Germinal center (tissue), 1 donor: Measurements from ENCODE around the gene ZNF281.
A peak's percentile ranks its signal among the peaks of the same experiment; 100 is the strongest.
"Not testable (repeated sequence)": the region's sequence is repeated elsewhere in the genome, so short reads cannot be mapped to it uniquely, and the experiment has no call there.

Experiments
- DNase-seq: peaks from one replicate; pipeline ENCODE4 v3.0.0; 2012; ENCODE audit warnings: mixed read lengths, low spot score

Gene ZNF281, protein sequence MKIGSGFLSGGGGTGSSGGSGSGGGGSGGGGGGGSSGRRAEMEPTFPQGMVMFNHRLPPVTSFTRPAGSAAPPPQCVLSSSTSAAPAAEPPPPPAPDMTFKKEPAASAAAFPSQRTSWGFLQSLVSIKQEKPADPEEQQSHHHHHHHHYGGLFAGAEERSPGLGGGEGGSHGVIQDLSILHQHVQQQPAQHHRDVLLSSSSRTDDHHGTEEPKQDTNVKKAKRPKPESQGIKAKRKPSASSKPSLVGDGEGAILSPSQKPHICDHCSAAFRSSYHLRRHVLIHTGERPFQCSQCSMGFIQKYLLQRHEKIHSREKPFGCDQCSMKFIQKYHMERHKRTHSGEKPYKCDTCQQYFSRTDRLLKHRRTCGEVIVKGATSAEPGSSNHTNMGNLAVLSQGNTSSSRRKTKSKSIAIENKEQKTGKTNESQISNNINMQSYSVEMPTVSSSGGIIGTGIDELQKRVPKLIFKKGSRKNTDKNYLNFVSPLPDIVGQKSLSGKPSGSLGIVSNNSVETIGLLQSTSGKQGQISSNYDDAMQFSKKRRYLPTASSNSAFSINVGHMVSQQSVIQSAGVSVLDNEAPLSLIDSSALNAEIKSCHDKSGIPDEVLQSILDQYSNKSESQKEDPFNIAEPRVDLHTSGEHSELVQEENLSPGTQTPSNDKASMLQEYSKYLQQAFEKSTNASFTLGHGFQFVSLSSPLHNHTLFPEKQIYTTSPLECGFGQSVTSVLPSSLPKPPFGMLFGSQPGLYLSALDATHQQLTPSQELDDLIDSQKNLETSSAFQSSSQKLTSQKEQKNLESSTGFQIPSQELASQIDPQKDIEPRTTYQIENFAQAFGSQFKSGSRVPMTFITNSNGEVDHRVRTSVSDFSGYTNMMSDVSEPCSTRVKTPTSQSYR

DNA sequence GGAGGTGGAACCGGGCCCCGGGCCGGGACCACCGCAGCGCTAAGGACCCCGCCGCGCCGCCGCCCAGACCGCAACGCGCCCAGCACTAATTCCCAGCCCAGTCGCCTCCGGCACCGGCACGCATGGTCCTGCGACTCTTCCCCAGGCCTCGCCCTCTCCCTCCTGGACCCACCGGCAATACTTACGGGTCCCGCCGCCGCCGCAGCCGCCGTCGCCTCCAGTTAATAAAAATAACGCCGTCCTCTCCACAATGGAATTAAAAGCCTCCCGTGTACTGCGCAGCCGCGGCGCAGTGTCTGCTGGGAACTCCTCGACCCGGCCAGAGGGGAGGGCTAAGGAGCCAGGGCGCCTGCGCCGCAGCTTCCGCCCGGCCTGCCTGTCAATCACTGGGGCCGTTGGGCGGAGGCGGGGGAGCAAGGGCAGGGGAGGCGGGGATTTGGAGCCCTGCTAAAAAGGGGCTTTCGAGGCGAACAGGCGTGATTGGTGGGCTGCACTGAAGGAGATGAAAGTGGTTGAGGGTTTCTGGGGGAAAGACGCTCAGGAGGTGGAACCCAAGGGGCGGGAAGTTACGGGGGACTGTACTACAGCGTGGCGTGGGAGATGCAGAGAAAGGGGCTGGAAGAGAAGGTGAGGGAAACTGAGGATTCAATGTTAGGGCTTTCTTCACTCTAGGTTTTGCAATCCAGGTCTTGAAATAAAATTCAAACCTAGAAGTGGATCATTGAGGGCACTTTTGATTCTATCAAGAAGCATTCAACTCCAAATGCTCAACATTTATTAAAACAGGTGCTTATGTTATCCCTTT, at the start of gene ZNF281:
TSS of gene ZNF281 (minus strand) at position 276 of the 805 bp plus-strand sequence. CDS start 331 bp downstream, outside the sequence.
- DNase-seq = peak; percentile 98

DNA sequence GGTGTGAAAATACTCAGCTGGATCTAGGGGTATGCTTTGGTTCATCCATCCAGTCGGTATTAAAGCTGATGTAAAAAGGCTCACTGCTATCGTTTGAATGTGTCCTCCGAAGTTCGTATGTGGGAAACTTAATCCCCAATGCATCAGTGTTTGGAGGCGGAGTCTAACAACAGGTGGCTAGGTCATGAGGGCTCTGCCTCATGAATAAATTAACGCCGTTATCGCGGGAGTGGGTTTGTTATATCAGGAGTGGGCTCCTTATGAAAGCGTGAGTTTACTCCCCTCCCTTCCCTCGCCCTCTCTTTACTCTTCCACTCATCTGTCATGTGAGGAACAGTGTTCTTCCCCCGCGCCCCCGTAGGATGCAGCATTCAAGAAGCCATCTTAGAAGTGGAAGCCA, 48.9 kb upstream of the ZNF281 start:
- DNase-seq = no peak

DNA sequence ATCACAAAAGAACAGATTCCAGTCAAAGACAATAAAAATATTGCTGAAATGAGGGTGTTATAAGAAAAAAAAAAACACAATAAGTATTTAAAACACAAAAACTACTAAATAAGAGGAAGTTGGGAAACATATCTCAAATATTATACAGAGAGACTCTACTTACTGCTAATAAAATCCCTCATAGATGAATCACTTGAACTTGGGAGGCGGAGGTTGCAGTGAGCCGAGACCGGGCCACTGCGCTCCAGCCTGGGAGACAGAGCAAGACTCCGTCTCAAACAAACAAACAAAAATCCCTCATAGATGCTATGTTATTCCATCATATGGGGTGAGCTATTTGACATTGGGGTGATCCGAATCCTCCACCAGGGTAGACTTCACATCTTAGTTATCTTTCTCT, 48.0 kb upstream of the ZNF281 start:
- DNase-seq = no peak

DNA sequence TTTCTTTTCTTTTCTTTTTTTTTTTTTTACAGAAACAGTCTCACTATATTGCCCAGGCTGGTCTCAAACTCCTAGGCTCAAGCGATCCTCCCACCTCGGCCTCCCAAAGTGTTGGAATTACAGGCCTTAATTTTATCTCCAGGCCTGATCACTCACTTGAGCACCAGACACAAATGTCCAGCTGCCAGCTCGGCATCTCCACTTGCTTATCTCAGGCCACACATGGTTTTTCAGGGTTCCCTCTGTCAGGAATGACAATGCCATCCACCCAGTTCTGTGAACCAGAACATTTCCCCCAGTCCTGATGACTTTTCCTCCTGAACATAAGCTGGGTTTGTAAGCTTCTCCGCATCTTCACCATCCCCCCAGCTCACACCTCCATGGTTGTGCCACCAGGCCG, 44.6 kb upstream of the ZNF281 start:
- no peak for DNase-seq

DNA sequence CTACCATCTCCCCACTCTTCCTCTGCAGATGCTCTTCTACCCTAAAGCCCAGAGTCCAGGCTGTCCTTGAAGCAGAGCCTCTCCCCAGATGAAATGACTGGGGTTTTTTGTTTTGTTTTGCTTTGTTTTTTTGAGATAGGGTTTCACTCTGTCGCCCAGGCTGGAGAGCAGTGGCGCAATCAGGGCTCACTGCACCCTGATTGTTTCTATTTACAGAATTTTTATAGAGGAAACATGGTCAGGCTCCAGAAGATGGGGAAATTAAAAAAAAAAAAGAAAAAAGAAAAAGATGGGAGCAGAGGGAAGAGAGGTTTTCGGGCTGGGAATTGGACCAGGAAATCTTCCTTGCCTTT, 43.7 kb upstream of the ZNF281 start:
- no peak for DNase-seq

DNA sequence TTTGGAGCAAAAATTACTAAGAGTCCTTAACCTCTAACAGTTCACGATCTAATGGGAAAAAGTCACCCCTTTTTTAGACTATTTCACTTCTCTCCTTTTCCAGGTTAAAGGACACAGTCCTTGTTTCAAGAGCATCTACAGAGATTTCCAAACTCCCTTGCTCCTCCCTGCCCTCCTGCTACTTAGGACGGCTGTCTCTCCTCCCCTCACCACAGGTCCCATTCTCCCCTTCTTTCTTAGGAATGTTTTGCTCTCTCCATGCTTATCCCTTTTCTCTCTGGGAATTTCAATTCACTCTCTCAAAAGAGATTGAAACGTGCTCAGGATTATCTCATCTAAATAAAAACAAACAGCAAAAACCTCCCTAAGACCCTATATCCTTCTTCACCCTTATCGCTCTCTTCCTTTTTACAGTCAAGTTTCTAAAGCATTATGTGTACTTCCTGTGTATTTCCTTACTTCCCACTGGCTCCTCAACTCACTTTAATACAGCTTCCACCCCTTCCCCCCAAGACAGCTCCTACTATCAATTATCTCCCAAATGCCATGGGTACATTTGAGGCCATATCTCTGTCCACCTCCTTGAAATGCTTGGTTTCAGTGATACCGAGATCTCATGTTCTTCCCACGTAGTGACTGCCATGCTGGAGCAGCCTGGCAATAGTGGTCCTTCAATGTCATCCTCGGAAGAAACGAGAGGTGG, 43.2 kb upstream of the ZNF281 start:
- DNase-seq = no peak

DNA sequence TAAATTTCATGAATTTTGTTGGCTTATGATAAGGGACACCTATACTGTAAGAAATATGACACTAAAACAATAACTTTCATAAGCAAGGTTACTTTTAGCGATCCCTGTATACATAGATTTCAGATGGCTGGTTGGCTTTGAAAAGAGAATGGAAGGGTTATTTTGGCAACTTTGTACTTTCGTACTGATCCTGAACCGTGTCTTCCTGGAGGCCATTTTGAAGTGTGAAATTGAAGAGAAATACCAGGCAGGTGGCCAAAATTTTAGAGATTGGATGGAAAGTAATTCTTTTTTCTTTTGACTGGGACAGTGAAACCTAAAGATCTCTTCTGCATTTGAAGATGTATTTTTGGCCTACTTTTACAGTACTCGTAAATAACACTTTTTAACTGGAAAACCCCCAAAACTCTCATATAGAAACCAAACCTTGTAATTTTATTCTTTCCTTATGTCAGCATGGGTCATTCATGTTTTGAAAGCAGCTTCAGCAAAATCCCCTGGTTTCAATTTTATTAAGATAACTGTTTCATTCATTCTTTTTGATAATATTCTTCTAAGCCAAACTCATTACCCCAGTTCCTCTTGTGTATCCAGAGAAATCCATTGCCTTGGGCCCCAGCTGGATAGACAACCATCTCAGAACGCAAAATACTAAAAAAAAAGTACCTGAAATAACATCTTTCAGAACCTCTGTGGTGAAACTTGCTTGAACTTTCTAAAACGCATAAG, 38.4 kb upstream of the ZNF281 start:
- no peak for DNase-seq

DNA sequence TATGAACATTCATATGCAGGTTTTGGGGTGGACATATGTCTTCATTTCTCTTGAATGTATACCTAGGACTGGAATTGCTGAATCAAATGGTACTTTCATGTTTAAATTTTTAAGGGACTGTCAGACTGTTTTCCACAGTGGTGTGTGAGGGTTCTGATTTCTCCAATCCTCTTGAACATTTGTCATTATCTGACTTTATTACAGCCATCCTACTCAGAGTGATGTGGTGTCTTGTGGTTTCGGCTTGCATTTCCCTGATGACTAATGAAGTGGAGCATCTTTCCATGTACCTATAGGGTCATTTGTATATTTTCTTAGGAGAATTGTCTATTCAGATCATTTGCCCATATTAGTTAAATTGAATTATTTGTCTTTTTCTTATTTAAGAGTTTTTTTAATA, 35.4 kb upstream of the ZNF281 start:
- no peak for DNase-seq

DNA sequence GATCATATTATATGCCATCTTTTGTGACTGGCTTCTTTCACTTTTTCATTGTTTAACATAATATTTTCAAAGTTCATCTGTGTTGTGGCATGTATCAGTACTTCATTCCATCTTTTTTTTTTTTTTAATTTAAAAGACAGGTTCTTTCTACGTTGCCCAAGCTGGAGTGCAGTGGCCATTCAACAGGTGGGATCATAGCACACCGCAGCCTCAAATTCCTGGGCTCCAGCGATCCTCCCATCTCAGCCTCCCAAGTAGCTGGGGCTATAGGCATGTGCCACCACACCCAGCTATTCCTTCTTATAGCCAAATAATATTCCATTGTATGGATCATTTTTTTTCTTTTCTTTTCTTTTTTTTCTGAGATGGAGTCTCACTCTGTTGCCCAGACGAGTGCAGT, 34.6 kb upstream of the ZNF281 start:
- no peak for DNase-seq

DNA sequence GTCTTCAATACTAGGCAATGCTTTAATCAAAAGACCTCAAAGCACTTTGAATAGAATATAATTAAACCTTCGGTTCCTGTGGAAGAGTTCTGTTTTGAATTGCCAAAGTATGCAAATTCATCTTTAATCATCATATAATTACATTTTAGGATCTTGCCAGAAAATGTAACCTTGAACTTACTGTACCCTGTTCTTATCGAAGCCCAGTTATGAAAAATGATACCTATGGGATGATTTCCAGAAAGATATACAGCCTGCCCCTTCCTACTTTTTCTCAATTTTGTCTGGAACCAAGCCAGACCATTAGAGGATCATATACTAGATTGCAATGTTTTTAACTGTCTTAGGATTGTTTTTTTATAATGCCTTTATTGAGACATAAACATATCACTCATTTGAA, 34.0 kb upstream of the ZNF281 start:
- no peak for DNase-seq

DNA sequence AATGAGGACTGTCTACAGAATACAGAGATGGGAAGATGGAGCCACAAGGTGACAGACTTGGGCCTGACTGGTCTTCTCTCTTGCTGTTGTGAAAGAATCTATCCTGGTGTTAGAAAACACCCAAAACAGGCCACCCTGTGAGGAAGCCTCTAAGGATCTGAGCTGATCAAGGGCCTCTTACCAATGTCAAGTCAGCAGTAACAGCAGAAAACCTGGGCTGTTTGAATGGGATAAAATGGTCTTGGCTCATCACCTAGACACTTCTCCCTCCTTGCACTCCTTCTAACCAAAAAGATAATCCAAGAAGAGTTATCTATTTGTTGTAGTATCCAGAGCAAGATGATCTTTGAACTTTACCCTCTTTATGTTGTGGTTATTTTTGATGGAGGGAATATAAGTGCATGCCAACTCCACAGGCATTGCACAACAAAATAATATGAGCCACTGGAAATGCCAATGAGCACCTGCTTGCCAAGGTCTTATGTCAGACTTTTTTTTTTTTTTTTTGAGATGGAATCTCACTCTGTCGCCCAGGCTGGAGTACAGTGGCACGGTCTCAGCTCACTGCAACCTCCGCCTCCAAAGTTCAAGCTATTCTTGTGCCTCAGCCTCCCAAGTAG, 32.8 kb upstream of the ZNF281 start:
- DNase-seq = no peak

DNA sequence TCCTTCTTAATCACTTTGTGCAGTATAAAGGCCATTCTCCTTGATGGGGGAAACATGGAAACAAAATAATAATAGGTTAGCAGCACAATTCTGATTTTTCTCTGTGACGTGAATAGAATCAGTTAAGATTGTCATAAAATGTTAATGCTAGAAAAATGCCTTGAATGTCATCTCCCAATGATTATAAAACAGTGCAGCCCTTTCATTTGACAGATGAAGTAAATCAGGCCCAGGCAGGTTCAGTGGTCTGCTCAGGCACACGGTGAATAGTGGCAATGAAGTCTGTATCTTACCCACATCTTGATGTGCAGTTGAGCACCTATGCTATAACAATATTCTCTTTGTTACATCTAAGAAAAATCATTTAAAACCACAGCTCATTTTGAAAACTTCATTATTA, 32.2 kb upstream of the ZNF281 start:
- DNase-seq = no peak

DNA sequence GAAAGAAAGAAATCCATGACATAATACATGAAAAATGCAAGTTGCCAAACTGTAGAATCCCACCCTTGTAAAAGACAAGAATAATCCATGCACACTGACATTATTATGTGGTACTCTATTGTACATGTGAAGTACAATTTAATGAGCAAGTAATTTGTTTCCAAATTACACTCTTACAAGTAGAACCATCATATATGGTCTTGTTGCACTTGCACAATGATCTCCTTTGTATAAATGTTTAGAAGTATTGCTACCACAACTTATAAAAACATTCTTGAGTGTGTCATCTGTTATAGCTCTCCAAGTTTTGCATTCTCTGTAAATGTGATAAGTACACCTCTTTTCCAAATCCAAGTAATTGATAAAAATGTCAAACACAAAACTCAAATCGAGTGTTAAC, 29.1 kb upstream of the ZNF281 start:
- DNase-seq = no peak

DNA sequence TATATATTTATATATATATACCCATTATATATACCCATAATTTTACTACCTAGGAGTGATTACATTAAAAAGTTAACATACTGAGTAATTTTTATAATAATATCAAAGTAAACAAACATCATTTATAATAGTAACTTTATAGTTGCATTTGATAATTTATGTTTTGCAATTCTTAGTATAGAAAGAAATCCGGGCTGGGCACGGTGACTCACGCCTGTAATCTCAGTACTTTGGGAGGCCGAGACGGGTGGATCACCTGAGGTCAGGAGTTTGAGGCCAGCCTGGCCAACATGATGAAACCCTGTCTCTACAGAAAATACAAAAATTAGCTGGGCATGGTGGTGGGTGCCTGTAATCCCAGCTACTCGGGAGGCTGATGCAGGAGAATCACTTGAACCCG, 28.6 kb upstream of the ZNF281 start:
- DNase-seq = not testable (repeated sequence)

DNA sequence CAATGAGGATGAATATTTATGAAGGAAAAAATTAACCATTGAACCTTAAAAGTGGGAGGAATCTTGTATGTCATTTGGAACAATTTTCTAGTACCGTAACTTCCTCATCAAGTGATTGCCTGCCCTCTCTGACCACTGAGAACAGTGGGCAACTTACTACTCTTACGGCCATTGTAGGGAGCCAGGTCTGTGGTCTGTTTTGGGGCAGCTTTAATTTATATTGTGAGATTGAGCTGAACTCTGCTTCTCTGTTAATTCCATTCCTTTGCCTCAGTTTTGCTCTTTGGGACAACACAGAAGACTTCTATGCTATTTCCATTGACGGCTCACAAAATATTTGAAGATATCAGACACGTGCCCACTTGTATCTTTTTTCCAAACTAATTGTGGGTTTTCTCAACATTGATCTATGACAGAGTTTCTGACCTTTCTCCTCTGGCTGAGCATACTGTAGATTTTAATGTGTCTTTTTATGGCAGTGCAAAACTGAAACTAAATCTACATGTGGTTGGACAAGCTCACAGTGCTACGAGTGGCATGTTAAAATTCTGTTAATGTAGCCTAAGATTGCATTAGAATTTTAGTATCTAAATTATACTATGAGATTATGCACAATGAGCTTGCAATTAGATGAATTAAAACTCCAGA, 27.8 kb upstream of the ZNF281 start:
- DNase-seq = no peak

DNA sequence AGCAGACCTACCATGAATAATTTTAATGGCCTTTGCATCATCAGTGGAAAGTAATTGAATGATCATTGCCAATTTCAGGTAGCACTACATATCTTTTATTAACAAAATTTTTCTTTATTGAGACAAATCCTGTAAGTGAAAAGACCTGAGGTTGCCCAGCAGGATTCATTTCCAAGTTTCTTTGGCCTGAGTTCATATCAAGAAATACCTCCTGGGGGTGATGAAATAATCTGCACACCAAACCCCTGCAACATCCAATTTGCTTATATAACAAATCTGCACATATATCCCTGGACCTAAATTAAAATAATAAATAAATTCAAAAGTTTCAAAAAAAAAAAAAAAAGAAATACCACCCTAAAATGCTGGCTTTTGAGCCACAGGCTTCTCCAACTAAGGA, 27.3 kb upstream of the ZNF281 start:
- DNase-seq = no peak

DNA sequence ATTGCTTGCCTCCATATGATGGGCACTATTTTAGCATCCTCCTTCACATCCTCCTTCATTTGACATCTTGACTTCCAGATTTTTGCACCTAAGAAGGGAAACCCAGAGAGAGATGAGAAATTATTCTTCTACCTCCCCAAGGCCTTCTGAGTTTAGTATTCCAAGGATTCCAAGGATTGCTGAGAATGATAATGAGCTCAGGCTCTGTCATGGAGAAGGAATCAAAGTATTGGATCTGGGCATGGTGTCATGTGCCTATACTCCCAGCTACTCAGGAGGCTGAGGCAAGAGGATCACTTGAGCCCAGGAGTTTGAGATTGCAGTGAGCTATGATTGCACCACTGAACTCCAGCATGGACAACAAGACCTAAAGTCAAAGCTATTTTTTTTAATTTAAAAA, 26.6 kb upstream of the ZNF281 start:
- no peak for DNase-seq

DNA sequence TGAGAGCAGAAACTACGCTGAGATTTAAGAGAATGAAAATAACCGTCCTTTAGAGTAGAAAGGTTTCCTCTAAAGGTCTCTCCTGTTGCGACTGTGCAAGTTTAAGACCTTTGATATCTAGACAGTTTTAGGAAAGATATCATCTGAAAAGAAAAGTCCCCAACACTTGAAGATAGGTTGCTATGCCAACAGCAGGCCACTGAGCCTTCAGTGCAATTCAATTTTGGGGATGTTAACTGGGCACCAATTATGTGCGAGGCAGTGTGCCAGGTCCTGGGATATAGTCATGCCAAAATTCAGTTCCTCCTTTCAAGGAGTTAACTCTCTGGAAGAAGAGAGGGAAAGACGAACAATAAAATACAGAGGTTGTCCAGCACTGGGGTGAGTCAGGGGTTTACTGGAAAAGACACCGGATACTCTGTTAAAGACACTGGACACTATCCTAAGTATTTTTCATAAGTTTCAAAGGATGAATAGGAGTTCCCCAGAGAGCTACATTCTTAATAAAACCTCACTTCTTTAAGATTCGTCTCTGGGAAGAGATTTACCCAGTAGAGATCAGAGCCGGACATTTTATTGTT, 25.5 kb upstream of the ZNF281 start:
- no peak for DNase-seq

DNA sequence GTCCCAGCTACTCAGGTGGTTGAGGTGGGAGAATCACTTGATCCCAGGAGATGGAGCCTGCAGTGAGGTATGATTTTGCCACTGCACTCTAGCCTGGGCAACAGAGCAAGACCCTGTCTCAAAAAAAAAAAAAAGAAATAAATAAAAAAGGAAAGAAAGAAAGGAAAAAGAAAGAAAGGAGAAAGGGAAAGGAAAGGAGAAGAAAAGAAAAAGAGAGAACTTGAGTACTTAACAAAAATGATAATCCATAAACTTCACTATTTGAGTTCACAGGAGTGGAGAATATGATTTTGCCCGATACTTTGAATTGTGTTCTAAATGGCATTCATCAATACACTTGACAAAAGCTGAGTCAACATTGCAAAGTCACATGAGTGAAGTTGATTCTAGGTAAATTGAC, 23.8 kb upstream of the ZNF281 start:
- no peak for DNase-seq

DNA sequence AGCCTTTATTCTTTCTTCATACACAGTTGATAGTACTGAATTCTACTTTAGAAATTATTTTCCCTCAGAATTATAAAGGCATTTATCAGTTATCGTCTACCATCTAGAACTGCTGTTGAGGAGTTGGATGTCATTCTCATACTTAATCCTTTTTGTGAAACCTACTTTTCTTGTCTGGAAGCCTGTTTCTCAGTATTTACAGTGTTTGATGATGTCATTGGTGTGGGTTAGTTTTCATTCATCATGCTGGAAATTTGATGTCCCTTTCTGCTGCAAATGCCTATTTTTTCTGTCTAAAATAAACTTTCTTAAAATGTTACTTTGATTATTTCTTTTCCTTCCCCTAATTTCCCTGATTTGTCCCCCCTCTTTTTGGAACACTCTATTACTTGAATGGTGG, 22.8 kb upstream of the ZNF281 start:
- no peak for DNase-seq
